ENCODE data around the gene SNCA. TPM values are rescaled to one million over a fixed set of nuclear protein-coding genes. Genes with fewer than 3 reads are reported as not detected.

The SNCA gene
- polyA plus RNA-seq, 4 donors: 0.89 to 12.7 (median 3.1) TPM

GRCh38 chr4:89681219-89681618 is 155.7 kb downstream of the SNCA start:
- WGBS, 3 donors: 82 to 92% (median 87%) methylated on average over 8 of the region's 8 CpGs
- no peaks in the 10 kb centered on the region for H3K4me1 ChIP-seq (ENCODE audit: control insufficient read depth in 3 of 3, insufficient read depth in 2 of 3, low read depth in 1 of 3, low read length in 2 of 3)
- peak in 1 of 2 donors; percentile 10 for DNase-seq
- H3K9me3 ChIP-seq (ENCODE audit: control insufficient read depth in 2 of 2, insufficient read depth in 1 of 2, low read depth in 1 of 2, low read length in 1 of 2): no peaks in the 10 kb centered on the region
- no peak for FAIRE-seq
- no peaks in the 10 kb centered on the region for H3K36me3 ChIP-seq (ENCODE audit: control insufficient read depth in 3 of 3, insufficient read depth in 2 of 3, low read depth in 1 of 3, low read length in 3 of 3)
- H3K27ac ChIP-seq (ENCODE audit: low read depth in 1 of 3, low read length in 2 of 3): no peak overlapping the region
- no peaks in the 10 kb centered on the region for H3K27me3 ChIP-seq (ENCODE audit: control insufficient read depth in 3 of 3, insufficient read depth in 3 of 3, low read length in 3 of 3)
- H3K4me3 ChIP-seq (ENCODE audit: low read depth in 1 of 3, low read length in 3 of 3): no peak overlapping the region

GRCh38 chr4:89674876-89675459 is 162.0 kb downstream of the SNCA start:
- no peak for FAIRE-seq
- Histone ChIP-seq H3K27ac (ENCODE audit: low read depth in 1 of 3, low read length in 2 of 3) (no peak overlapping the region), H3K4me3 (ENCODE audit: low read depth in 1 of 3, low read length in 3 of 3) (no peak overlapping the region), H3K36me3 (ENCODE audit: control insufficient read depth in 3 of 3, insufficient read depth in 2 of 3, low read depth in 1 of 3, low read length in 3 of 3) (no peaks in the 10 kb centered on the region), H3K9me3 (ENCODE audit: control insufficient read depth in 2 of 2, insufficient read depth in 1 of 2, low read depth in 1 of 2, low read length in 1 of 2) (peaks cover 0 to 2% of the 10 kb centered on the region in 2 donors), H3K4me1 (ENCODE audit: control insufficient read depth in 3 of 3, insufficient read depth in 2 of 3, low read depth in 1 of 3, low read length in 2 of 3) (no peaks in the 10 kb centered on the region), H3K27me3 (ENCODE audit: control insufficient read depth in 3 of 3, insufficient read depth in 3 of 3, low read length in 3 of 3) (peaks cover 0 to 2% (median 2%) of the 10 kb centered on the region in 3 donors)
- no peak for DNase-seq
- 61 to 65% (median 62%) methylated on average over 9 of the region's 9 CpGs for WGBS, 3 donors

Other genes with a start within 250 kb of the SNCA start
- gene MMRN1, start 57.7 kb upstream of the SNCA start, polyA plus RNA-seq: 10 to 100 TPM in 1 of 4 donors, 1 to 10 TPM in 2, under 1 TPM in 1; 0.22 to 66.4 (median 3.5) TPM